Lower leg skin (tissue), 3 donors: Measurements from ENCODE around the gene KDM5C.

Experiments
- POLR2A ChIP-seq, 2 donors: fragments of 450-650 bp; IDR thresholded peaks; one replicate each; pipeline ENCODE4 v1.6.1; 2016 to 2017; ENCODE audit warnings: antibody characterized with exemption in 2 of 2, mild to moderate bottlenecking in 1 of 2, moderate library complexity in 1 of 2
- TF ChIP-seq, protein P1 (sequence below), 3 donors: fragments of 450-650 bp; IDR thresholded peaks; one replicate each; pipeline ENCODE4 v1.5.1; 2016; ENCODE audit warnings: antibody characterized with exemption in 3 of 3, mild to moderate bottlenecking in 3 of 3, moderate library complexity in 2 of 3

DNA sequence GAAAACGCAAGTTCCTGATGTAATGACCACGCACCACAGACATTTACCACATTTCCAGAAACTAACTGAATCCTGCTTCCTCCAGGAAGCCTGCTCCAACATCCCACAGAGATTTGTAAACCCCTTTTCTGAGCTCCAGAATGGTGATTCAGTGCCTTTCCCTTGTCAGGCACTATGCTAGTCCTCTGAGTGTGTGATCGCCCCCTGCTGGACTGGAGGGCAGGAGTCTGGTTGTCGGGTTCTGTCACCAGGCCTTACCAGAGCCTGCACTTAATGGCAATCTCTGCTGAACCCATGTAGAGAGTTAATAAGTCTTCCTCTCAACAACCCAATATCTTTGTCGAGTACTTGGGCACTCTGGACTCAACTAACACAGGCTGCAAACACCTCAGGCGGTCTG lies 14.5 kb upstream of the KDM5C start:
- no peak for TF ChIP-seq POLR2A (IDR thresholded peaks at IDR 0.05)
- TF ChIP-seq, protein P1, sequence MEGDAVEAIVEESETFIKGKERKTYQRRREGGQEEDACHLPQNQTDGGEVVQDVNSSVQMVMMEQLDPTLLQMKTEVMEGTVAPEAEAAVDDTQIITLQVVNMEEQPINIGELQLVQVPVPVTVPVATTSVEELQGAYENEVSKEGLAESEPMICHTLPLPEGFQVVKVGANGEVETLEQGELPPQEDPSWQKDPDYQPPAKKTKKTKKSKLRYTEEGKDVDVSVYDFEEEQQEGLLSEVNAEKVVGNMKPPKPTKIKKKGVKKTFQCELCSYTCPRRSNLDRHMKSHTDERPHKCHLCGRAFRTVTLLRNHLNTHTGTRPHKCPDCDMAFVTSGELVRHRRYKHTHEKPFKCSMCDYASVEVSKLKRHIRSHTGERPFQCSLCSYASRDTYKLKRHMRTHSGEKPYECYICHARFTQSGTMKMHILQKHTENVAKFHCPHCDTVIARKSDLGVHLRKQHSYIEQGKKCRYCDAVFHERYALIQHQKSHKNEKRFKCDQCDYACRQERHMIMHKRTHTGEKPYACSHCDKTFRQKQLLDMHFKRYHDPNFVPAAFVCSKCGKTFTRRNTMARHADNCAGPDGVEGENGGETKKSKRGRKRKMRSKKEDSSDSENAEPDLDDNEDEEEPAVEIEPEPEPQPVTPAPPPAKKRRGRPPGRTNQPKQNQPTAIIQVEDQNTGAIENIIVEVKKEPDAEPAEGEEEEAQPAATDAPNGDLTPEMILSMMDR (IDR thresholded peaks at IDR 0.05), result no peak
